ENCODE data around the gene HBS1L. TPM values are rescaled to one million over a fixed set of nuclear protein-coding genes. Genes with fewer than 3 reads are reported as not detected.

HBS1L gene
- polyA plus RNA-seq, 1 donor from 2014 or later = 103 TPM

- no peaks in the 10 kb centered on the region for H3K27me3 ChIP-seq (ENCODE audit: insufficient read depth, low read depth, low read length)
- H4K20me1 ChIP-seq (ENCODE audit: insufficient read depth) = no peaks in the 10 kb centered on the region
- H2AFZ ChIP-seq (ENCODE audit: low read depth, low read length) = no peak overlapping the region
- no peak overlapping the region for H3K27ac ChIP-seq (ENCODE audit: low read length)
- no peak overlapping the region for H3K4me2 ChIP-seq (ENCODE audit: low read length)
- H3K79me2 ChIP-seq (replicated peaks; ENCODE audit: insufficient read depth, low read length) = no peaks in the 10 kb centered on the region
- no peaks in the 10 kb centered on the region for H3F3A ChIP-seq (ENCODE audit: insufficient read depth, low read length, poor library complexity, severe bottlenecking)
- H3K9me2 ChIP-seq (ENCODE audit: insufficient read depth, low read length) = no peaks in the 10 kb centered on the region
- no peak overlapping the region for H3K4me3 ChIP-seq (ENCODE audit: low read length)
- no peak overlapping the region for H3K9ac ChIP-seq (ENCODE audit: low read length)
- H3K9me3 ChIP-seq (ENCODE audit: low read length) = no peaks in the 10 kb centered on the region
- H3K36me3 ChIP-seq (ENCODE audit: insufficient read depth, low read length) = no peaks in the 10 kb centered on the region
- TF ChIP-seq REST (IDR thresholded peaks at IDR 0.05; ENCODE audit: borderline replicate concordance) (no peak), POLR2AphosphoS5 (IDR thresholded peaks at IDR 0.05) (no peak), MXI1 (conservative IDR thresholded peaks at IDR 0.05; ENCODE audit: poor library complexity, severe bottlenecking) (no peak), SMC3 (conservative IDR thresholded peaks at IDR 0.05; ENCODE audit: poor library complexity) (no peak), TAF1 (IDR thresholded peaks at IDR 0.05; ENCODE audit: low read depth) (no peak)
Measured at GRCh38 chr6:135025175-135025574, 29.4 kb downstream of the HBS1L start.

DNA sequence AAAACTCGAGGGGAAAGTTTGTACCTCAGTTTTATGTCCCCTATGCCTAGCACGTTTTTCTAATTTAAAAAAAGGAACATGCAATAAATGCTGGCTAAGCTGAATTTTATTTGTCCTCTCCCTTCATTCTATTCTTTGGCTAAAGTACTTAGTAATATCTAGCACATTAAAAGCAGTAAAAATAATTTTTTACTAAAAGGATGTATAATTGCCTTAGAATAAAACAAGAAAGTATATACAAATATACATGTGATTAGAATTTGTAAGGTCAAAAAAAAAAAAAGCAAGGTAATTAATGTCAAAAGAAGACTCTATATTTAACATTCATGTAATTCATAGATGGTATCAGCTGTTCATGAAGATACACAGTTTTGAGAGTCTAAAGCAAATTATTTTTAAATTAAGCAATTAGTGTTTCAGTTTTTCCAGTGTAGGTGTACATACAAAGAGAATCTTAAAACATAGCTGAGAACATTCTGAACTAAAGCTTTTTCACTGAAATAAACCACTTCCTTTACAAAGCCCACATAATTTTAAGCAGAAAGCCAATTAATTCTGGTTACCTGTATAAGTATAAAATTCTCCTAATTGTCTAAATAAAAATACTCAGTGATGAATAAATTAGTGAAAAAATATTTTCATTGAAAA is 32.4 kb downstream of the HBS1L start:
- Histone ChIP-seq H3K9me2 (ENCODE audit: insufficient read depth, low read length) (no peaks in the 10 kb centered on the region), H3K9me3 (ENCODE audit: low read length) (no peaks in the 10 kb centered on the region), H3K27me3 (ENCODE audit: insufficient read depth, low read depth, low read length) (no peaks in the 10 kb centered on the region), H3K79me2 (replicated peaks; ENCODE audit: insufficient read depth, low read length) (no peaks in the 10 kb centered on the region), H3K27ac (ENCODE audit: low read length) (no peak overlapping the region), H3K9ac (ENCODE audit: low read length) (no peak overlapping the region), H3K36me3 (ENCODE audit: insufficient read depth, low read length) (no peaks in the 10 kb centered on the region), H3F3A (ENCODE audit: insufficient read depth, low read length, poor library complexity, severe bottlenecking) (no peaks in the 10 kb centered on the region), H4K20me1 (ENCODE audit: insufficient read depth) (no peaks in the 10 kb centered on the region), H3K4me3 (ENCODE audit: low read length) (no peak overlapping the region), H3K4me2 (ENCODE audit: low read length) (no peak overlapping the region), H2AFZ (ENCODE audit: low read depth, low read length) (no peak overlapping the region)
- TF ChIP-seq POLR2AphosphoS5 (IDR thresholded peaks at IDR 0.05) = no peak
- TF ChIP-seq REST (IDR thresholded peaks at IDR 0.05; ENCODE audit: borderline replicate concordance) = no peak
- TF ChIP-seq CTCF (IDR thresholded peaks at IDR 0.05; ENCODE audit: poor library complexity, severe bottlenecking) = no peak
- no peak for TF ChIP-seq MXI1 (conservative IDR thresholded peaks at IDR 0.05; ENCODE audit: poor library complexity, severe bottlenecking)
- no peak for TF ChIP-seq TAF1 (IDR thresholded peaks at IDR 0.05; ENCODE audit: low read depth)
- no peak for TF ChIP-seq RAD21 (conservative IDR thresholded peaks at IDR 0.05)
- no peak for TF ChIP-seq EP300 (conservative IDR thresholded peaks at IDR 0.05; ENCODE audit: poor library complexity, severe bottlenecking)
- TF ChIP-seq SMC3 (conservative IDR thresholded peaks at IDR 0.05; ENCODE audit: poor library complexity) = no peak
- no peak for TF ChIP-seq EZH2 (IDR thresholded peaks at IDR 0.05; ENCODE audit: borderline replicate concordance, insufficient read depth, low read length, poor library complexity, severe bottlenecking)
